Lung (tissue), 12 donors: ENCODE measurements around the gene NKG7. TPM values are rescaled to one million over a fixed set of nuclear protein-coding genes. Genes with fewer than 3 reads are reported as not detected.
A peak's percentile ranks its signal among the peaks of the same experiment; 100 is the strongest.

ENCODE experiments used
- ATAC-seq: fragments of 200-7000 bp; cut with Tn5 transposase; one replicate; pipeline ENCODE4 v1.9.1; 2020; ENCODE audit warnings: moderate number of reproducible peaks; ENCODE audit not compliant: insufficient read depth, low FRiP score
- DNase-seq, 3 donors: peaks; one replicate each; pipeline ENCODE4 v3.0.0-alpha.2; 2013 to 2017
- H3K27ac ChIP-seq, 2 donors: one replicate each; pipeline ENCODE4 v1.5.1; 2013; ENCODE audit warnings: mild to moderate bottlenecking in 2 of 2, moderate library complexity in 2 of 2, control low read depth in 1 of 2, inconsistent platforms in 1 of 2, low read depth in 1 of 2, low read length in 1 of 2
- H3K27me3 ChIP-seq, 3 donors: one replicate each; pipeline ENCODE4 v1.5.1; 2013; ENCODE audit warnings: low read length in 2 of 3; ENCODE audit not compliant: control insufficient read depth in 3 of 3, insufficient read depth in 3 of 3
- H3K36me3 ChIP-seq, 4 donors: one replicate each; pipeline ENCODE4 v1.5.1; 2013; ENCODE audit warnings: low read length in 4 of 4, mild to moderate bottlenecking in 1 of 4, moderate library complexity in 1 of 4; ENCODE audit not compliant: control insufficient read depth in 4 of 4, insufficient read depth in 4 of 4
- H3K4me1 ChIP-seq, 5 donors: one replicate each; pipeline ENCODE4 v1.5.1; 2013; ENCODE audit warnings: low read length in 5 of 5, mild to moderate bottlenecking in 2 of 5, moderate library complexity in 1 of 5; ENCODE audit not compliant: control insufficient read depth in 5 of 5, insufficient read depth in 5 of 5
- H3K4me3 ChIP-seq: one replicate; pipeline ENCODE4 v1.5.1; 2013; ENCODE audit warnings: mild to moderate bottlenecking, control low read depth, moderate library complexity
- H3K9ac ChIP-seq, 2 donors: one replicate each; pipeline ENCODE4 v1.5.1; 2013; ENCODE audit warnings: low read length in 2 of 2, control low read depth in 1 of 2; ENCODE audit not compliant: insufficient read depth in 1 of 2
- H3K9me3 ChIP-seq, 4 donors: one replicate each; pipeline ENCODE4 v1.5.1; 2013; ENCODE audit warnings: low read length in 3 of 4, mild to moderate bottlenecking in 1 of 4, moderate library complexity in 1 of 4; ENCODE audit not compliant: control insufficient read depth in 4 of 4, insufficient read depth in 3 of 4
- WGBS, 2 donors: extraction: QIAGEN DNeasy Blood & Tissue Kit; methylation state at CpG; one replicate each; pipeline ENCODE4 v1.1.7; 2013; 5-methylcytosine and 5-hydroxymethylcytosine counted together
- polyA plus RNA-seq, 2 donors: library from polyadenylated mRNA; stranded (reverse); fragments of 200-250 nt; gene quantifications; one replicate each; pipeline ENCODE4 v1.2.1, GENCODE V29; 2013
- total RNA-seq, 2 donors: library from RNA; depleted of rRNA in 1 of 2; stranded (reverse); fragments of >200 nt in 1 of 2; gene quantifications; one replicate each; pipeline ENCODE4 v1.2.1, GENCODE V29; 2014 to 2021
- TF ChIP-seq, protein P1 (sequence below): IDR thresholded peaks from 2 replicates; pipeline ENCODE4 v1.5.1; 2012; ENCODE audit warnings: mild to moderate bottlenecking; ENCODE audit errors: control extremely low read depth, extremely low read depth
- donor health status: control.
- donor health status: control.
- donor health status: Bipolar disorder and iron deficiency.
- donor health status: healthy.
- donor health status: DM: yes; HTN: yes; CAD: no.

Gene NKG7
- total and polyA plus RNA-seq, 4 donors, result 12.7 to 328 (median 14.8) TPM

DNA sequence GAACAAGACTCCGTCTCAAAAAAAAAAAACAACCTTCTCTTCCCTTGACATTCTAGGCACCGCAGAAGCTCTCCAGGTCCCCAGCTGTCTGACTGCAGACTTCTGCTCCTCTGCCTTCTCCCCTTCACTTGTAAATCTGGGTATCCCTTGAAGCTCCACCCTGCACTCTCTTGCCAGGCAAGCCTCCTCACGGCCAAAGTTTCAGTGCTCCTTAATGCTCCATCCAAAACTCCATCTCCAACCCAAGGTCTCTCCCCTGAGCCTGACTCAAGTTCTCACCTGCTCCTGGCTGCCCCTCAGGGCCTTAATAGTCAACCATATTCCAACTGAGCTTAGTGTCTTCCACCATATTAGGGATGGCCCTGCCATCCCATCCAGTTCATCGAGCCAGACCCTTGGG lies 2.2 kb downstream of the NKG7 start:
- no peak overlapping the region for H3K4me3 ChIP-seq
- TF ChIP-seq, protein P1, sequence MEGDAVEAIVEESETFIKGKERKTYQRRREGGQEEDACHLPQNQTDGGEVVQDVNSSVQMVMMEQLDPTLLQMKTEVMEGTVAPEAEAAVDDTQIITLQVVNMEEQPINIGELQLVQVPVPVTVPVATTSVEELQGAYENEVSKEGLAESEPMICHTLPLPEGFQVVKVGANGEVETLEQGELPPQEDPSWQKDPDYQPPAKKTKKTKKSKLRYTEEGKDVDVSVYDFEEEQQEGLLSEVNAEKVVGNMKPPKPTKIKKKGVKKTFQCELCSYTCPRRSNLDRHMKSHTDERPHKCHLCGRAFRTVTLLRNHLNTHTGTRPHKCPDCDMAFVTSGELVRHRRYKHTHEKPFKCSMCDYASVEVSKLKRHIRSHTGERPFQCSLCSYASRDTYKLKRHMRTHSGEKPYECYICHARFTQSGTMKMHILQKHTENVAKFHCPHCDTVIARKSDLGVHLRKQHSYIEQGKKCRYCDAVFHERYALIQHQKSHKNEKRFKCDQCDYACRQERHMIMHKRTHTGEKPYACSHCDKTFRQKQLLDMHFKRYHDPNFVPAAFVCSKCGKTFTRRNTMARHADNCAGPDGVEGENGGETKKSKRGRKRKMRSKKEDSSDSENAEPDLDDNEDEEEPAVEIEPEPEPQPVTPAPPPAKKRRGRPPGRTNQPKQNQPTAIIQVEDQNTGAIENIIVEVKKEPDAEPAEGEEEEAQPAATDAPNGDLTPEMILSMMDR, result no peak
- ATAC-seq (no peak), DNase-seq (no peak)
- peaks cover 0 to 21% (median under 1%) of the 10 kb centered on the region in 5 donors for H3K4me1 ChIP-seq
- H3K27ac ChIP-seq, result no peak overlapping the region
- WGBS, 2 donors, result 80 to 85% methylated on average over 4 of the region's 4 CpGs
- no peaks in the 10 kb centered on the region for H3K9me3 ChIP-seq
- no peaks in the 10 kb centered on the region for H3K27me3 ChIP-seq
- no peaks in the 10 kb centered on the region for H3K36me3 ChIP-seq
- no peak overlapping the region for H3K9ac ChIP-seq

DNA sequence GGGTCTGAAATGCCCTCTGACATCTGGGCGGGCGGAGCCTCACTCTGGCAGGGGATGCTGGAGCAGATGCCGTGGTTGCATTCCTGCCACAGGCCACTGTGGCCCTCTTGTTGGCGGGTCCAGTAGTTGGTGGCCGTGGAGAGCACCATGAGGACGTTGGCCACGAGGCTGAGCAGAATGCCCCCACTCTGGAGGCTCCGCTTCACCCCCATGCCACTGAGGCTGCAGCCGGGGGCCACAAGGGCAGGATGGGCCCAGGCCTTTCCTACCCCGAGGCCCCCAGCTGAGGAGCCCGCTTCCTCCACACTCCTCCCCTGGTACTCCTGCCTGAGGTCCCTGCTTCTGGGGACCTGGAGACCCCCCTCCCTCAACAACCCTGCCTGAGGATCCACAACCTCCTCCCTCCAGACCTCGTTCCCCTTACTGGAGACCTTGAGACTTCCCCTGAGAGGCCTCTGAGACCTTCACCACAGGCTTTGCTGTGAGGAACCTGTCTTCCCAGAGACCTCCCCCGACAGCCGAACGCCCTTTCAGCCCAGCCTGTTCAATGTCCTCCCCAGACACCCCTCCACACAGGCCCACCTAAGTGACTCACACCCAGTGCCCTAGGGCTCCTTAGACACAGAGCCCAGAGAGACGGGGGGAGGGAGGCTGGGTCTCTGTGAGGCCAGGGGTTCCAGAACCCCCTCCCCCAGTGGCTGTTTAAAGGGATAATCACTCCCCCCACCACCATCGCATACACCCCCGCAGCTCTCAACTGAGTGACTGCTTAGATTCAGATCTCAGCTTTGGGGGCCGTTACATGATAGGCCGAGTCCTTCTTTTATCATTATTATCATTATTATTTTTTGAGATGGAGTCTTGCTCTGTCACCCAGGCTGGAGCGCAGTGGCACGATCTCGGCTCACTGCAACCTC lies 3.8 kb downstream of the NKG7 start, which contains the start of gene CLDND2:
TSS of gene CLDND2 (minus strand) at position 638 of the 917 bp plus-strand sequence. CDS start at position 212, 426 bp downstream.
- peak within 1 kb of the TSS; percentile 75 for H3K4me3 ChIP-seq
- TF ChIP-seq, protein P1, result no peak
- H3K27me3 ChIP-seq, result no peaks in the 10 kb centered on the region
- DNase-seq, result no peak
- H3K9ac ChIP-seq, result no peak within 1 kb of the TSS
- H3K9me3 ChIP-seq, result no peaks in the 10 kb centered on the region
- H3K27ac ChIP-seq, result peak within 1 kb of the TSS; percentile 75 to 78
- no peak for ATAC-seq
- 51 to 59% methylated on average over 23 of the region's 23 CpGs for WGBS, 2 donors
- H3K36me3 ChIP-seq, result no peaks in the 10 kb centered on the region
- H3K4me1 ChIP-seq, result peaks cover 0 to 23% (median 2%) of the 10 kb centered on the region in 5 donors

DNA sequence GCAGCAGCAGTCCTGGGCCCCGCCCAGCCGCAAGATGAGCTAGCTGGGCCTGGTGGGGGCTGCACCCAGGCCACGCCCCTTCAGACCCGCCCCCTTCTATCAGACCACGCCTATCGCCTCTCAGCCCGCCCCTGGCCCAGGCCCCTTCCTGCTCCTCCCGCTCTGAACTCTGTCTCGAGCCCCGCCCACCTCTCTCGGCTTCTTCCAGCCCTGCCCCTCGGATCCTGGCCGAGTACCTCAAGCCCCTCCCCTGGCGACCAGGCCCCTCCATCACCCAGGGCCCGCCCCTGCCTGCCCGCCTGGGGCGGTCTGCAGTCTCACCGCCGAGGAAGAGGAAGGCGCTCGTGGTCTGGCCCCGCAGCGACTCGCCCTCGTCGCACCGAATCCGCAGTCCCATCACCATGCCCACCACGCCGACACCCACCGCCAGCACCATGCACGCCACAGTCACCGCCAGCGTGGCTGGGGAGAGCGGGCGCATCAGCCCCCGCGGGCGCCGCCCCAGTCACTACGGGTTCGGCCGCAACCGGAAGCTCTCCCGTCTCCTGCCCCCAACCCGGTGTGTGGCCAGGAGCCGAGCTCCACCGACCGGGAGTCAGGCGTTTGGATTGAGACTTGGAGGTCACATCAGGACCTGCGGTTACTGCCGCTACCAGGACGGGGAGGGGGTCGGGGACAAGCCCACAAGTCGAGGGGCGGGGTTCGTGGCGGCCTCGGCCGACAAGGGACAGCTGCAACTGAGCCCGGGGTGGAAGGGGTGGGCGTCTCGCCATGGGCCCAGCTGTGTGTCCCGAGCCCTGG lies 4.7 kb downstream of the NKG7 start:
- Histone ChIP-seq H3K27ac (peak overlapping the region; percentile 75 to 92), H3K27me3 (no peaks in the 10 kb centered on the region), H3K4me3 (peak overlapping the region; percentile 75), H3K9ac (peak overlapping the region in 1 of 2 donors; percentile 88), H3K9me3 (no peaks in the 10 kb centered on the region), H3K36me3 (no peaks in the 10 kb centered on the region), H3K4me1 (peaks cover 0 to 23% (median 2%) of the 10 kb centered on the region in 5 donors)
- TF ChIP-seq, protein P1, result no peak
- ATAC-seq (peak; percentile 96), DNase-seq (peak; percentile 99 to 100 (median 100))
- WGBS, 2 donors, result 1% methylated on average over 63 to 64 of the region's 64 CpGs
